H1 (cell line): ENCODE data around the gene IFT25. TPM values are rescaled to one million over a fixed set of nuclear protein-coding genes. Genes with fewer than 3 reads are reported as not detected.

Experiments used
- POLR2AphosphoS5 ChIP-seq: IDR thresholded peaks from 2 replicates; pipeline ENCODE4 v1.6.1; 2011; ENCODE audit warnings: low read depth, low read length
- RBBP5 ChIP-seq: IDR thresholded peaks from 2 replicates; pipeline ENCODE4 v1.7.1; 2012; ENCODE audit warnings: low read depth, mild to moderate bottlenecking, inconsistent platforms, low read length, moderate library complexity, borderline replicate concordance
- TBP ChIP-seq: IDR thresholded peaks from 2 replicates; pipeline ENCODE4 v1.6.1; 2011; ENCODE audit warnings: low read depth, low read length, improper control_type of control experiment
- USF2 ChIP-seq: IDR thresholded peaks from 2 replicates; pipeline ENCODE4 v1.6.1; 2011; ENCODE audit warnings: low read length, improper control_type of control experiment
- polyA plus RNA-seq, 7 experiments: library from polyadenylated mRNA; depleted of rRNA in 3 of 7; stranded (reverse) in 5 of 7; unstranded in 2 of 7; fragments of >200 nt in 5 of 7; fragments of 200-250 nt in 2 of 7; gene quantifications; 1 replicate in 5 of 7; 2 replicates in 1 of 7; 4 replicates in 1 of 7; pipeline versions ENCODE4 v1.2.1 to v1.2.3, GENCODE V29; 2011 to 2013; ENCODE audit warnings: missing spikeins in 2 of 7, mixed read lengths in 2 of 7
- total RNA-seq: library from RNA; stranded (reverse); fragmentation: NEBNext Ultra II Directional; extraction: Animal tissue kit (Norgen Biotek cat#: 25700); gene quantifications from 2 replicates; pipeline ENCODE4 v1.2.1, GENCODE V29; 2021

IFT25 gene
- total and polyA plus RNA-seq, 2 of the 8 experiments (the other 6 are each of a cell fraction or from before 2014, with no cell fraction given), result 15.0 to 36.3 TPM

GRCh38 chr1:53911442-53911841 lies 34.1 kb downstream of the IFT25 start (continued):
- TF ChIP-seq USF2, result no peak
- TF ChIP-seq POLR2AphosphoS5, result no peak
- no peak for TF ChIP-seq TBP
- no peak for TF ChIP-seq RBBP5
